ENCODE measurements around the gene MXRA7.

The MXRA7 gene

GRCh38 chr17:76650504-76650903 is 60.3 kb downstream of the MXRA7 start:
- TF ChIP-seq CTCF (IDR thresholded peaks at IDR 0.05; ENCODE audit: borderline replicate concordance, control extremely low read depth, extremely low read depth, insufficient read depth, missing control alignments), result no peak

GRCh38 chr17:76646712-76647111 is 64.1 kb downstream of the MXRA7 start:
- in situ Hi-C loops (cut with MboI; ENCODE audit: low sequenced_read_pairs, unreplicated experiment), result no loop called here
- DNase-seq (ENCODE audit: low spot score), result no peak
- TF ChIP-seq CTCF (IDR thresholded peaks at IDR 0.05; ENCODE audit: borderline replicate concordance, control extremely low read depth, extremely low read depth, insufficient read depth, missing control alignments), result no peak

More at GRCh38 chr17:76650504-76650903, 60.3 kb downstream of the MXRA7 start:
- in situ Hi-C loops (cut with MboI; ENCODE audit: low sequenced_read_pairs, unreplicated experiment), result no loop called here
- DNase-seq (ENCODE audit: low spot score), result no peak

- no peak for TF ChIP-seq CTCF (IDR thresholded peaks at IDR 0.05; ENCODE audit: borderline replicate concordance, control extremely low read depth, extremely low read depth, insufficient read depth, missing control alignments)
- no peak for DNase-seq (ENCODE audit: low spot score)
- in situ Hi-C loops (cut with MboI; ENCODE audit: low sequenced_read_pairs, unreplicated experiment), result no loop called here
Observed at GRCh38 chr17:76645481-76645880, 65.3 kb downstream of the MXRA7 start.

GRCh38 chr17:76644995-76645394 is 65.8 kb downstream of the MXRA7 start:
- in situ Hi-C loops (cut with MboI; ENCODE audit: low sequenced_read_pairs, unreplicated experiment), result no loop called here
- no peak for DNase-seq (ENCODE audit: low spot score)
- TF ChIP-seq CTCF (IDR thresholded peaks at IDR 0.05; ENCODE audit: borderline replicate concordance, control extremely low read depth, extremely low read depth, insufficient read depth, missing control alignments), result no peak

- no peak for DNase-seq (ENCODE audit: low spot score)
- no peak for TF ChIP-seq CTCF (IDR thresholded peaks at IDR 0.05; ENCODE audit: borderline replicate concordance, control extremely low read depth, extremely low read depth, insufficient read depth, missing control alignments)
- in situ Hi-C loops (cut with MboI; ENCODE audit: low sequenced_read_pairs, unreplicated experiment), result no loop called here
Observed at GRCh38 chr17:76643553-76644148, 67.1 kb downstream of the MXRA7 start, which contains the start of gene ST6GALNAC1. TSS of gene ST6GALNAC1 (minus strand) at chr17:76643757. CDS start at chr17:76643638, 119 bp downstream.

GRCh38 chr17:76642994-76643393 is 67.8 kb downstream of the MXRA7 start:
- no peak for DNase-seq (ENCODE audit: low spot score)
- no peak for TF ChIP-seq CTCF (IDR thresholded peaks at IDR 0.05; ENCODE audit: borderline replicate concordance, control extremely low read depth, extremely low read depth, insufficient read depth, missing control alignments)
- in situ Hi-C loops (cut with MboI; ENCODE audit: low sequenced_read_pairs, unreplicated experiment), result no loop called here

Data from GM13976 (cell line).